GM19397 (cell line): Measurements from ENCODE around the gene DUSP14.
"Not testable (repeated sequence)": the region's sequence is repeated elsewhere in the genome, so short reads cannot be mapped to it uniquely, and the experiment has no call there.

Source experiments
- ATAC-seq: cut with Tn5 transposase; IDR thresholded peaks from one replicate; pipeline ENCODE4 v1.9.1; 2021; ENCODE audit warnings: mild to moderate bottlenecking, moderate library complexity; ENCODE audit not compliant: unreplicated experiment

Gene DUSP14, protein sequence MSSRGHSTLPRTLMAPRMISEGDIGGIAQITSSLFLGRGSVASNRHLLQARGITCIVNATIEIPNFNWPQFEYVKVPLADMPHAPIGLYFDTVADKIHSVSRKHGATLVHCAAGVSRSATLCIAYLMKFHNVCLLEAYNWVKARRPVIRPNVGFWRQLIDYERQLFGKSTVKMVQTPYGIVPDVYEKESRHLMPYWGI

DNA sequence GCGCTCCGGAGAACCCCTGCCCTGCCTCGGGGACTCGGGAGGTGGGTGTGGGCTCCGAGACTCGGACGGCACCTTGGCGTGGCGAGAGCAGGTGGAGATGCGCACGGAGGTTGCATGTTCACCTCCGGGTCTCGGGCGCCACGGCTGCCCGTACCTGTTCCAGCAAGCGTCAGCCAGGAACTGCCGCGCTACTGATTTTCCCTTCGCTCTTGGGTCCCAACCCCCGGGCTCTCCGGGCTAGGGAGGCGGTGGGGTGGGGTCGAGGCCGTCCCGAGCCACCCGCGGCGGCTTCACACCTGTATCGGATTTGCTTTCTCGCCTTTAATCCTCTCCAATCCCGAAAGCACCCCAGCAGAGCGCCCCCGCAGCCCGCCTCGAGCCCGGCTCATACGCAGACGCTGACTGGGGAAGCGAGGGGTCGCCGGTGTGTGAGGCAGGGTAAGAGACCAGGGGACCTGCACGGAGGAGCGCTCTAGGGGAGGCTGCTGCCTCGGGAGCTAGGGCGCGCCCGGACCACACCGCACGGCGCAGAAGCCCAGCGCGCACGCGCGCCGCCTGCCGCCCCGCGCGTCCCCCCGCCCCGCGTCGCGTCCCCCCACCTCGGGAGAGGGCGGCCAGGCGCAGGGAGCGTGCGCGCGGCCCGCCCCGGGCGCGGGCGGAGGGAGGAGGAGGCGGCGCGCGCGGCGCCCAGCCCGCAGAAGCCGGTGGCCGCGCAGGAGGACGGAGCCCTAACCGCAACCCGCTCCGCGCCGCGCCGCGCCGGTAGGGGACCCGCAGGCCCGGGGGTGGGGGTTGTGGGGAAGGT lies at the start of gene DUSP14:
Gene DUSP14, plus strand, starts transcription at position 695 of the 805 bp plus-strand sequence. CDS start 22,382 bp downstream, outside the sequence.
- ATAC-seq, result peak; percentile 72

DNA sequence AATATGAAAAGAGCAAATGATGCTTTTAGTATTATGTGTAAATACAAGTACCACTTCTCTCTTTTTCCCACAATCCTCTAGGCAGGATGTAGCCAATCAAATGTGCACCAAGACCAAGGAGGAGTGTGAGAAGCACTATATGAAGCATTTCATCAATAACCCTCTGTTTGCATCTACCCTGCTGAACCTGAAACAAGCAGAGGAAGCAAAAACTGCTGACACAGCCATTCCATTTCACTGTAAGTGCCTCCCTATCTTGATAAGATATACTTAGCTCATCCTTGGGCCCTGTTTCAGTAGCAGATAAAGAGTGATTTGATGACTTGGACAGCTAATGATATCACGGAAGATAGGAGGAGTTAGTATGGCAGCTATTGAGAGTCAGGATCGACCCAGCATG lies 49.3 kb upstream of the DUSP14 start:
- no peak for ATAC-seq

DNA sequence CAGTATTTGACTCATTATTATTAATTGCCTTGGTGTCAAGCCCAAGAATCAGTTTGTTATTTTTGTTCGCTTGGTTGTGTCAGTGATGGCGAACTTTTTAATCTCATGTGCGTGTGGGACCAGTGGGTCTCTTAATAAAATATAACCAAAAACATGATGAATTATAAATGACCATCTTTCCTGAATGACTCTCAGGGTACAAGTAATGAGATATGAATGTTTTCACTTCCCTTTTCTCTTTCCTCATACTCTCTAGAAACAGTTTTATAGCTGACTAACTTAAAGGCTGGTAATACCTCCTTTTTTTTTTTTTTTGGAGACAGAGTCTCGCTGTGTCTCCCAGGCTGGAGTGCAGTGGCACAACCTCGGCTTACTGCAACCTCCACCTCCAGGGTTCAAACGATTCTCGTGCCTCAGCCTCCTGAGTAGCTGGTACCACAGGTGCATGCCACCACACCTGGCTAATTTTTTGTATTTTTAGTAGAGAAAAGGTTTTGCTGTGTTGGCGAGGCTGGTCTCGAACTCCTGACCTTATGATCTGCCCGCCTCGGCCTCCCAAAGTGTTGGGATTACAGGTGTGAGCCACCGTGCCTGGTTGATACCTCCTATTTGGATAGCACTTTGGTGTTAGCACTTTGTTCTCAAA lies 48.2 kb upstream of the DUSP14 start:
- not testable (repeated sequence) for ATAC-seq

DNA sequence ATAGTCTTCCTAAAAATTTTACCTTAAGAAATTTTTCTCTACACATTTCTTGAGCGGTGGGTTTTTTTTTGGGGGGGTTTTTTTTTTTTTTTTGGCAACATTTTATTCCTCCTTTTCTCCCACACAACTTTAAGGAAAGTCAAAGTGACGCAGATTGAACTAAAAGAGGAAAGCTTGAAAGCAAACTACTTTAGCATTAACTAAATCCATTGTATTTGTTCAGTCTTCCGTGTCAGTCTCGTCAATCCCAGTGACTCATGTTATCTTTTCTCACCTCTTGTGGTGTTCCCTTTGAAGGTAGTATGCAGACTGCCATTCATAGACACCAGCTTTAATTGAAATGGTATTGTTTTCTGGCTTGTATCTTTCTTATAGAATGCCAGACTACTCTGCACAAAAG lies 43.7 kb upstream of the DUSP14 start:
- no peak for ATAC-seq

DNA sequence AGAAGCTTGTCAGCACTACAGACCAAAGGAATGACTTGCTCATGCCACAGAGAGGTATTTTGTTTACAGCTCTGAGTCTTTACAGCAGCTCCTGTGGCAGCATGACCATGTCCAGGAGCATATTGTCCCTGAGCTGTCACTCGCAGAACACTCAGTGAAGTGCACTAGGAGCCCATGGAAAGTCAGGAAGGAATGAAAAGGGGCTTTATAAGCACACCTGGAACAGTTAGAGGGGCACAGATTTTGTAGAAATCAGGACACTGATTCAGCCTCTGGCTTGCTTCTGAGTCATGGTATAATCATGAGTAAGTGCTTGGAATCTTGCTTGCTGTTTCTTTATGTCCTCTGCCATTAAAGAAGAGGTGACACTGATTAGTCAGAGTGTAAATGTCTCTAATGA lies 42.0 kb upstream of the DUSP14 start:
- no peak for ATAC-seq

DNA sequence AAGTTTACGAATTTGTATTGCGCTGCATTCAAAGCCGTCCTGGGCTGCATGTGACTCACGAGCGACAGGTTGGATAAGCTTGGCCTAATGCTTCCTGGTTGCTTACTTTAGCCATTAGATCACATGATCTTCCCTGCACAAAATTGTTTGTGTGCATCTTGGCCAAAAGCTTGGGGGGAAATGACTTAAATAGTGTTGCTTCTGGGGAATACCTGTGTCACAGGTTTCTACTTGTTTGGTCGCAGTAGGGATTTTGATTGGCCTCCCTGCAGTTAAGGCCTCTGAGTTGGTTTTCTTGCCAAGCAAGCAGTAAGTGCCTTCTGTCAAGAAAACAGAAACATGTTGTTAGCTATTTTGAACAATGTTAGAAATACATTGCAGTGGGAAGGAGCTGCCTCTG lies 39.6 kb upstream of the DUSP14 start:
- no peak for ATAC-seq

DNA sequence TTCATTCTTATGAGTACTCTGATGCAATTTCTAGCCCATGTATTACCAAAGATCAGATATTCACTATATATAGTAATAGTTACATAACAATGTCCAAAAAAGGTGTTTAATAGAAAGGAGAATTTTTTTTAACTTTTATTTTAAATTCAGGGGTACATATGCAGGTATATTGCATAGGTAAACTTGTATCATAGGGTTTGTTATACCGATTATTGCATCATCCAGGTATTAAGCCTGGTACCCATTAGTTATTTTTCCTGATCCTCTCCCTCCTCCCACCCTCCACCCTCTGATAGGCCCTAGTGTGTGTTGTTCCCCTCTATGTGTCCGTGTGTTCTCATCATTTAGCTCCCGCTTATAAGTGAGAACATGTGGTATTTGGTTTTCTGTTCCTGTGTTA lies 31.9 kb upstream of the DUSP14 start:
- not testable (repeated sequence) for ATAC-seq

DNA sequence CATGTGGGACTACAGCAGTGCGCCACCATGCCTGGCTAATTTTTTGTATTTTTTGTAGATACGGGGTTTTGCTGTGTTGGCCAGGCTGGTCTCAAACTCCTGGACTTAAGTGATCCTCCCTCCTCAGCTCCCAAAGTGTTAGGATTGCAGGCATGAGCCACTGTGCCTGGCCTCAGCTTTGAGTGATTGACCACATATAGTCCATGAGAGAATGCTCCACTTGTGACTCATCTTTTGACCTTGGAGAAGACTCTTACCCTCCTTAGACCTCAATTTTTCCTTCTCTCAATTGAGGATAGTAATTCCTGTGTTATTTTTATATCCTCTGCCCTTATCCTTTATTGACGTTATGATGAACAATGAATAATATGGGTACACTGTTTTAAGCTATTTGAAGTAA lies 30.9 kb upstream of the DUSP14 start:
- ATAC-seq, result no peak

DNA sequence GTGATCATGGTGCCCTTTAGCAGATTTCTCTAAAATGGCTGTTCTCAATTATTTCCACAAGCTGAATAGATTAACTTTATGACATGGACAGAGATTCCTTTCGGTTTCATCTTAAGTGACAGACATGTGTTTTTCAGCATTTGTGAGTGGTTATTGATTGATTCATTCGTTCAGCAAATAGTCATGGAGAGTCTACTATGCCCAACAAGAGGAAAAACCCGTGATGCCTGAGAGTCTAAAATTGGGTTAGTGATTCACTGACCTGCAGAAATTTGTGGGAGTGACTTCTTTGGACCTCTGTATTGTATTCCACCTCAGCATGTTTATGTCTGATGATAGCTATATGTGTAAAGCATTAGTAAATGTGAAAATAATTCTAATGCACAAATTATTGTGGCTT lies 28.0 kb upstream of the DUSP14 start:
- no peak for ATAC-seq

DNA sequence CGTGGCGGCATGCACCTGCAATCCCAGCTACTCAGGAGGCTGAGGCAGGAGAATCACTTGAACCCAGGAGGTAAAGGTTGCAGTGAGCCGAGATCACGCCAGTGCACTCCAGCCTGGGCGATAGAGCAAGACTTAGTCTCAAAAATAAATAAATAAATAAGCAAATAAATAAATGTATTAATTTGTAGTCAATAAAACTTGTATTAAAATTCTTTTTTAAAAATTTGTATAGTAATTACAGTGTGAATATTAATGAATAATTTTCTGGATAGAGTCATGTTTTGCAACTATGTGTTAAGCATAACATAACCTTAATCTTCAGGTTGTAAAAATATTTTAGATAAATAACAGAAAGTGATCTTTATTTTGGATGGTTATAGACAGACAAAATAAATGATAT lies 27.2 kb upstream of the DUSP14 start:
- no peak for ATAC-seq

DNA sequence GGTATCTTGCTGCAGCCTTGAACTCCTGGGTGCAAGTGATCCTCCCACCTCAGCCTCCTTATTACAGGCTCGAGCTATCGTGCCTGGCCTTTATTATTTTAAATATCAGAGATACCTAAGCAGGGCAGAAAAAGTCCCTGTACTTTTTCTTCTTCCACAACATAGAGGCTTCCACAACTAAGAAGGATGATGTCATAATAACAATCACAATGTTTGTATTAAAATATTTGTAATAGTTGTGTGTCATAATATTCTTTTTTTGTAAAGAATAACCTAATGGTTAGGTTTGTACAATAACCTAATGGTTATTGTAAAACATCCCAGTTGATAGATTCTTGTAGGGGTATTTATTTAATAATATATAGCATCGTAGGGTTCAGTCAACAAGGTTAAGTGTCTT lies 26.7 kb upstream of the DUSP14 start:
- ATAC-seq, result no peak

DNA sequence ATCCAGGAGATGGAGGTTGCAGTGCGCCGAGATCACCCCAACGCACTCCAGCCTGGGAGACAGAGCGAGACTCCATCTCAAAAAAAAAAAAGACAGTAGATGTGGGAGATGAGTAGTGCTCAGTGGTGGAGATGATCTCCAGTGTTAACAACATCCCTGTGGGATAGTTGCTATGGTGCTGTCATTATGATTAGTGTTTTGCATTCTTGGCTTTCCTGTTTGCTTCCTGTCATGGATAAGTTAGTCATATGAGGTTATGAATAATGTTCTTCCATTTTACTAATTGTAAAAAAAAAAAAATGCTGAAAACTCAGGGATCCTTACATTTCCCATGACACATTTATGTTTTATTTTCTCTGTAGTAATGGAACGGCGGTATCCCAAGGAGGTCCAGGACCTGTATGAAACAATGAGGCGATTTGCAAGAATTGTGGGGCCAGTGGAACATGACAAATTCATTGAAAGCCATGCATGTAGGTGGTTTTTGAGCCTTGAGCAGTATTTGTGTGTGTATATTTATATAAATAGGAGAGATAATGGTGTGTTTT lies 24.5 kb upstream of the DUSP14 start:
- no peak for ATAC-seq

DNA sequence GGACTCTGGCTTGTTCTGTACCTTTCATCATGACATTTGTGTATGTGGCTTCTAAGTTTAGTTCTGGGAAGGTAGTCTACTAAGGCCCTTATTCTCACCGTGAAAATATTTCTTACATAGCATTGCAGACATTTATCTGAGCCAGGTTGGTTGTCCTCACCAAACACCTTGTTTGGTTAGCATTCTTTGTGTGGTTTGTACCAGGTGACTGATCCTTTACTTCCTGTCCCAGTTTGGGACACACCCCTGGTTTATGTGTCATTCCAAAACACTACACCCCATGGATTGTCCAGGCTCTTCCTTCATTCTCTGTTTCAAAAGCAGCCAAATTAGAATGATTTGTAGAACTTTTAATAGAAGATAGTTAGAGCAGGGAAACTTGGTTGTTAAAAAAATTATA lies 23.2 kb upstream of the DUSP14 start:
- ATAC-seq, result no peak

DNA sequence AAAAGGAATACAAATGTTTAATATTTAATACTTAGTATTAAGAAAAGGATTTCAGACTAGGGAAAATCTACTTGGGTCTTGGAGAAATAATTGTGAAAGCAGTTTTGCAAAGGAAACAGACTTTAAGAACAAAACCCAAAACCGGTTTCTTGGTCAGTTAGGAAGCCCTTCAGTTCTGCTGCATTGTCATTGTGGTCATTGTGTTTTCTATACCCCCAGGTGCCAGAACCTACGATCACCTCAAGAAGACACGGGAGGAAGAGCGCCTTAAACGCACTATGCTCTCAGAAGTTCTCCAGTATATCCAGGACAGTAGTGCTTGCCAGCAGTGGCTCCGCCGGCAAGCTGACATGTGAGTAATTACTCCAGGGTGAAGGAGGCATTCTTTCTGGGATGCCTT lies 19.5 kb upstream of the DUSP14 start:
- ATAC-seq, result no peak

DNA sequence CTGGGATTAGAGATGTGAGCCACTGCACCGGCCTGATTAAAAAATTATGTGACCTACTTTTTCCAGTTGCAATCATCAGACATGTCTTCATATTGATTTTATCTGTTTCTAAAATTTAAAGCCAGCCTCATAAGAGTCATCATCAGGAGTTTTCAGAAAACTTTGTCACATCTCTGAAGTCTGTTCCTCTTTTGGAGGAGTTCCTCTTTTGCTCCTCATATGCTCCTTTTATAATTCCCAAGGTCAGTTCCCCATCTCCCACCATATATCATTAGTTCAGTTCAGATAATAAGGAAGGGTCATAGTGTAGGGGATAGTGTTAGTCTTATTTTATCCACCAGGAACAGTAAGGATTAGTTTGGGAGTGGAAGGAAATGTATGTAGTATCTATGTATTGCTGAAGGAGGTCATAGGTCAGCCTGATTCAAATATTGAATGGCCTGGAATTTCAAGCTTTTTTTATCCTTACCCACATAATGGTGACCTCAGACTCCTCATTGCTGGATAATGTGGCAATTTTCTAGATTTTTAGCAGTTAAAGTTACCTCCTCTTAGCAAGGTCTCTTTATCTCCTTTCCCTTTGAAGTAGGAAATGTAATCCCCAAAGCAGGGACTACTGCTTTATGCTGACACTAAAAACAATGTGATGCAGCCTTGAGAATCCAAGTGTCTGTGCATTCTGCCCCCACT lies 13.8 kb upstream of the DUSP14 start:
- no peak for ATAC-seq

DNA sequence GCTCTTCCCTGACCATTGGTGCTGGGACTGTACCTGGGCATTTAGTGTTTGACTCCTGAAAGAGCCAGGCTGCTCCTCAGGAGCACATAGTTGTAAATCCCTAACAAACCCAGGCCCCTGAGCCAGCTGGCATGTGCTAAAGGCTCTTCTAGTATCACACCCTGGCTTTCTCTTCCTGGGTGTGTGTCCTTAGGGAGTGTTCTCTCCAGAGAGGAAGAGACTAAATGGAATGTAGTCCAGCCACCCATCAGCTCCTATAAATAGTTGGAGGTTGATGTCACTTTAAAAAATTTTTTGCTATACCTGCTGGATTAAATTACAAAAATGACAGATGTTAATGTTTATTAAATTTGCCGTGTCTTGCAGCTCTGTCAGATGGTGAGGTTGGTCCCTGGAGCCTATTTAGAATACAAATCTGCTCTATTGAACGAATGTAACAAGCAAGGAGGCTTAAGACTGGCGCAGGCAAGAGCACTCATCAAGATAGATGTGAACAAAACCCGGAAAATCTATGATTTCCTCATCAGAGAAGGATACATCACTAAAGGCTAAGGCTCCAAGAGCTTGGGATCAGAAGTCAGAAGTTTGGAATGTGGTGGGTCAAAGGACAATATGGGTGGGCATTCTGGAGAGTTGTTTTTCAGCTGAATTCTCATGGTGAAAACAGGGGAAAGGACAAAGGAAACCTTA lies 13.1 kb upstream of the DUSP14 start:
- ATAC-seq, result no peak

DNA sequence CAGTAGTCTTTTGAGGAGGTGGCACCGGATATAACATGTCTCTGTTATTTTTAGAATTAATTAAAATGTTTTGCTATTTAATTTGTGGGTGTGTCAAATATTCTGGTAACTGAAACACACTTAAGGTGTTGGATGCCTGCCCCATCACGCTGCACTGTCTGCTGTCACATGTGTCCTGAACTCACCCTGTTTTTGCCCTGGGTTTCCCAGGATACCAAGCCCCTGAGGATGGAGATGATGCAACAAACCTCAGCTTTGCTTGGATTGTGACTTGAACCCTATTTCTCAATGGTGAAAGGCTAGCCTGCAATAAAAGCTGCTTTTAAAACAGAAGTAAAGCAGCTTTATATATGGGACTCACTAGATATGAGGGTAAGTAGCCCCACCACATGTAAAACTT lies 11.5 kb upstream of the DUSP14 start:
- no peak for ATAC-seq

DNA sequence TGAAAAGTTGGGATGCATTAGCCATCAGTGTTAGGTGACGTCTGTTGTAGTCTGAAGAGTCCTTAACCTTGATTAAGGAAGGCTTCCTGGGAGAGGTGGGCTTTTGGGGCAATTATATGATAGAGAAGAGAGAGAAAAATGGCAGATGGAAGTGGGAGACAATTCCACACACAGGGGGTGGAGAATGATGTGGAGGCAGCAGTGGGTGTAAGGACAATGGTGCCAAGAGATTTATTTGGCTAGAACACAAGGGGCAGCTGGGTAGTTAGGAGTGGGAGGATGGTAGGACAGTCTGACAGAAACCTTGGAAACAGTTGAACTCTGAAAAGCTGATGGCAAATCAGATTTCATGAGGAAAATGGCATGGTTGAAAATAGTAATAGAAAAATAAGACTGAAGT lies 10.7 kb upstream of the DUSP14 start:
- no peak for ATAC-seq

DNA sequence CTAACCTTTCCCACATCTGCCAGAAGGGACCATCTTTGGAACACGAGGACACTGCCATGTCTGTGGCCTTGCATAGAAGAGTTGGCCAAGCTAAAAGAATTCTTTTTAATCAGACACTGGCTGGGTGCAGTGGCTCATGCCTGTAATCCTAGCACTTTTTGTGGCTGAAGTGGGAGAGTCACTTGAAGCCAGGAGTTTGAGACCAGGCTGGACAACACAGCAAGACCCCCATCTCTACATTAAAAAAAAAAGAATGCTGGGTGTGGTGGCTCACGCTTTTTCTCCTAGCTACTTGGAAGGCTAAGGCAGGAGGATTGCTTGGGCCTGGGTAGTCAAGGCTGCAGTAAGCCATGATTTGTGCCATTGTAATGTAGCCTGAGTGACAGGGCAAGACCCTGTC lies 9.3 kb upstream of the DUSP14 start:
- ATAC-seq, result no peak

DNA sequence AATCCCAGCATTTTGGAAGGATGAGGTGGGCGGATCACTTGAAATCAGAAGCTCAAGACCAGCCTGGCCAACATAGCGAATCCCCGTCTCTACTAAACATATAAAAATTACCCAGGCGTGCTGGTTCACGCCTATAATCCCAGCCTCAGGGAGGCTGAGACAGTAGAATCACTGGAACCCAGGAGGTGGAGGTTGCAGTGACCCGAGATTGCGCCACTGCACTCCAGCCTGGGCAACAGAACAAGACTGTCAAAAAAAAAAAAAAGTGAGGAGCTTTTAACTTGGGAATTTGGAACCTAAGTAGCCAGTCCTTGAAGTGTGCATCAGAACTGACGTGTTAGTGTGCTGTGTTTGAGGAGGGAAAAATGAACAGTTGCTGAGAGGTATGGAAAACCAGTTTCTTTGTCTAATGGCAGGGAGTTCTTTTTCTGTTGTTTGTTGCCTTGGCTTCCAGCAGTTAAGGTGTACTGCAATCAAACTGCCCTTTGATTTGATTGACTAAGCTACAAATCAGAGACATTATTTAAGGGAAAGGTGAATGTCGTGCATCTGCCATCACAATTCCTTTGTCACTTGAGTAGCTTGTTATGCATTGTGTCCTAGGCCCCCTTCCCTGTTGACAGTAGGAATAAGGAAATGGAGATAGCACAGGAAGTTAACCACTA lies 8.6 kb upstream of the DUSP14 start:
- no peak for ATAC-seq
